Measurements from ENCODE around the gene ARID5A.

GRCh38 chr2:96522304-96523203 is 14.0 kb upstream of the ARID5A start:
- TF ChIP-seq EZH2 (IDR thresholded peaks at IDR 0.05) (no peak), POLR2AphosphoS5 (IDR thresholded peaks at IDR 0.05; ENCODE audit: borderline replicate concordance, low read depth, low read length) (no peak), FOXP2 (optimal IDR thresholded peaks at IDR 0.05; ENCODE audit: control extremely low read depth, extremely low read length, insufficient read depth) (no peak)

All from SK-N-MC (cell line).